Muscle layer of colon (tissue), 2 donors: ENCODE data around the gene SLU7.

Experiments
- H3K27ac ChIP-seq: one replicate; pipeline ENCODE4 v1.7.0; 2013; ENCODE audit warnings: low read depth, mild to moderate bottlenecking, low read length, moderate library complexity
- H3K27me3 ChIP-seq, 2 donors: one replicate each; pipeline ENCODE4 v1.7.0; 2013; ENCODE audit warnings: low read length in 2 of 2, mild to moderate bottlenecking in 2 of 2; ENCODE audit not compliant: insufficient read depth in 2 of 2, control insufficient read depth in 1 of 2
- H3K36me3 ChIP-seq: one replicate; pipeline ENCODE4 v1.7.0; 2013; ENCODE audit warnings: mild to moderate bottlenecking, low read length; ENCODE audit not compliant: insufficient read depth
- H3K4me1 ChIP-seq: one replicate; pipeline ENCODE4 v1.7.0; 2013; ENCODE audit warnings: mild to moderate bottlenecking, low read length; ENCODE audit not compliant: insufficient read depth
- H3K4me3 ChIP-seq, 2 donors: one replicate each; pipeline ENCODE4 v1.7.0; 2013; ENCODE audit warnings: low read length in 2 of 2, low read depth in 1 of 2, mild to moderate bottlenecking in 1 of 2, moderate library complexity in 1 of 2
- H3K9ac ChIP-seq: one replicate; pipeline ENCODE4 v1.7.0; 2013; ENCODE audit warnings: low read length
- H3K9me3 ChIP-seq: one replicate; pipeline ENCODE4 v1.7.0; 2013; ENCODE audit warnings: mild to moderate bottlenecking, low read length
- donor health status: abdominal sarcoma.
- donor health status: Adenocarcinoma of cecum.

Gene SLU7

GRCh38 chr5:160460377-160461049 lies 41.6 kb upstream of the SLU7 start:
- Histone ChIP-seq H3K27me3 (no peaks in the 10 kb centered on the region), H3K27ac (no peak overlapping the region), H3K4me3 (no peak overlapping the region), H3K9me3 (no peaks in the 10 kb centered on the region), H3K36me3 (no peaks in the 10 kb centered on the region), H3K4me1 (no peaks in the 10 kb centered on the region), H3K9ac (no peak overlapping the region)

- Histone ChIP-seq H3K4me1 (no peaks in the 10 kb centered on the region), H3K27ac (no peak overlapping the region), H3K4me3 (no peak overlapping the region), H3K9ac (no peak overlapping the region), H3K9me3 (no peaks in the 10 kb centered on the region), H3K36me3 (no peaks in the 10 kb centered on the region), H3K27me3 (no peaks in the 10 kb centered on the region)
Observed at GRCh38 chr5:160458806-160459800, 40.2 kb upstream of the SLU7 start.

- Histone ChIP-seq H3K36me3 (no peaks in the 10 kb centered on the region), H3K9ac (no peak overlapping the region), H3K27me3 (no peaks in the 10 kb centered on the region), H3K4me1 (no peaks in the 10 kb centered on the region), H3K4me3 (no peak overlapping the region), H3K9me3 (no peaks in the 10 kb centered on the region), H3K27ac (no peak overlapping the region)
Observed at GRCh38 chr5:160457252-160457651, 38.4 kb upstream of the SLU7 start.

GRCh38 chr5:160456480-160457177 lies 37.7 kb upstream of the SLU7 start:
- Histone ChIP-seq H3K9ac (no peak overlapping the region), H3K9me3 (no peaks in the 10 kb centered on the region), H3K4me1 (no peaks in the 10 kb centered on the region), H3K4me3 (no peak overlapping the region), H3K27ac (no peak overlapping the region), H3K36me3 (no peaks in the 10 kb centered on the region), H3K27me3 (no peaks in the 10 kb centered on the region)

- H3K9me3 ChIP-seq = no peaks in the 10 kb centered on the region
- H3K9ac ChIP-seq = no peak overlapping the region
- H3K36me3 ChIP-seq = no peaks in the 10 kb centered on the region
- H3K4me3 ChIP-seq = no peak overlapping the region
- H3K27ac ChIP-seq = no peak overlapping the region
- no peaks in the 10 kb centered on the region for H3K4me1 ChIP-seq
- H3K27me3 ChIP-seq = no peaks in the 10 kb centered on the region
Observed at GRCh38 chr5:160455600-160455999, 36.7 kb upstream of the SLU7 start.

- Histone ChIP-seq H3K9me3 (no peaks in the 10 kb centered on the region), H3K9ac (no peak overlapping the region), H3K27me3 (no peaks in the 10 kb centered on the region), H3K27ac (no peak overlapping the region), H3K4me3 (no peak overlapping the region), H3K4me1 (no peaks in the 10 kb centered on the region), H3K36me3 (no peaks in the 10 kb centered on the region)
Observed at GRCh38 chr5:160453751-160454150, 34.9 kb upstream of the SLU7 start.

GRCh38 chr5:160452795-160453194 lies 33.9 kb upstream of the SLU7 start:
- Histone ChIP-seq H3K9ac (no peak overlapping the region), H3K27me3 (no peaks in the 10 kb centered on the region), H3K36me3 (no peaks in the 10 kb centered on the region), H3K27ac (no peak overlapping the region), H3K9me3 (no peaks in the 10 kb centered on the region), H3K4me3 (no peak overlapping the region), H3K4me1 (no peaks in the 10 kb centered on the region)

GRCh38 chr5:160452036-160452435 lies 33.2 kb upstream of the SLU7 start:
- Histone ChIP-seq H3K27ac (no peak overlapping the region), H3K27me3 (no peaks in the 10 kb centered on the region), H3K9me3 (no peaks in the 10 kb centered on the region), H3K4me1 (no peaks in the 10 kb centered on the region), H3K9ac (no peak overlapping the region), H3K4me3 (no peak overlapping the region), H3K36me3 (no peaks in the 10 kb centered on the region)

GRCh38 chr5:160451281-160451680 lies 32.4 kb upstream of the SLU7 start:
- no peak overlapping the region for H3K9ac ChIP-seq
- H3K9me3 ChIP-seq = no peaks in the 10 kb centered on the region
- H3K4me3 ChIP-seq = no peak overlapping the region
- no peaks in the 10 kb centered on the region for H3K36me3 ChIP-seq
- no peak overlapping the region for H3K27ac ChIP-seq
- H3K27me3 ChIP-seq = no peaks in the 10 kb centered on the region
- H3K4me1 ChIP-seq = no peaks in the 10 kb centered on the region

GRCh38 chr5:160450164-160450932 lies 31.5 kb upstream of the SLU7 start:
- H3K4me3 ChIP-seq = no peak overlapping the region

GRCh38 chr5:160449458-160449857 lies 30.6 kb upstream of the SLU7 start:
- Histone ChIP-seq H3K9ac (no peak overlapping the region), H3K27ac (no peak overlapping the region), H3K27me3 (no peaks in the 10 kb centered on the region), H3K4me3 (no peak overlapping the region), H3K4me1 (no peaks in the 10 kb centered on the region), H3K9me3 (no peaks in the 10 kb centered on the region), H3K36me3 (no peaks in the 10 kb centered on the region)

More at GRCh38 chr5:160450164-160450932, 31.5 kb upstream of the SLU7 start:
- H3K27ac ChIP-seq = no peak overlapping the region
- H3K9me3 ChIP-seq = no peaks in the 10 kb centered on the region
- H3K36me3 ChIP-seq = no peaks in the 10 kb centered on the region
- no peak overlapping the region for H3K9ac ChIP-seq
- no peaks in the 10 kb centered on the region for H3K4me1 ChIP-seq
- no peaks in the 10 kb centered on the region for H3K27me3 ChIP-seq
